SU-DHL-6 (cell line): ENCODE data around the gene SRPK2.

Experiments
- H2AFZ ChIP-seq: fragments of 200-600 bp; sonication (generic); 2 replicates; pipeline ENCODE4 v1.6.1; 2014; ENCODE audit warnings: low read depth, mild to moderate bottlenecking, moderate library complexity, mixed read lengths, antibody characterized with exemption, low read length; ENCODE audit not compliant: severe bottlenecking
- H3F3A ChIP-seq: fragments of 200-600 bp; shearing (Covaris generic); 2 replicates; pipeline ENCODE4 v1.6.0; 2016; ENCODE audit warnings: antibody characterized with exemption, mild to moderate bottlenecking; ENCODE audit not compliant: insufficient read depth
- H3K27ac ChIP-seq: fragments of 200-600 bp; sonication (generic); 2 replicates; pipeline ENCODE4 v1.5.1; 2016; ENCODE audit warnings: low read depth, mild to moderate bottlenecking, low read length, moderate library complexity, mixed read lengths
- H3K27me3 ChIP-seq: fragments of 200-600 bp; sonication (generic), shearing (Covaris generic); 2 replicates; pipeline ENCODE4 v1.6.0; 2014; ENCODE audit warnings: mild to moderate bottlenecking, low read length
- H3K36me3 ChIP-seq: fragments of 200-600 bp; sonication (generic); 2 replicates; pipeline ENCODE4 v1.6.1; 2014; ENCODE audit warnings: mild to moderate bottlenecking, low read length, mixed read lengths
- H3K4me2 ChIP-seq: fragments of 300-600, 200-600 bp; shearing (Covaris generic), sonication (generic); 2 replicates; pipeline ENCODE4 v1.6.0; 2014; ENCODE audit warnings: low read length, low read depth, mild to moderate bottlenecking; ENCODE audit not compliant: poor library complexity, severe bottlenecking
- H3K4me3 ChIP-seq: fragments of 200-600 bp; sonication (generic); 2 replicates; pipeline ENCODE4 v1.5.1; 2014; ENCODE audit warnings: antibody characterized with exemption, low read length, mild to moderate bottlenecking, mixed read lengths; ENCODE audit not compliant: insufficient read depth, poor library complexity, severe bottlenecking
- H3K79me2 ChIP-seq: fragments of 200-600 bp; sonication (generic); 2 replicates; pipeline ENCODE4 v1.6.1; 2014; ENCODE audit warnings: mild to moderate bottlenecking, low read length, moderate library complexity; ENCODE audit not compliant: insufficient read depth
- H3K9ac ChIP-seq: fragments of 200-600 bp; sonication (generic); 2 replicates; pipeline ENCODE4 v1.7.0; 2014; ENCODE audit warnings: mild to moderate bottlenecking, low read length
- H3K9me2 ChIP-seq: fragments of 200-600 bp; sonication (generic); replicated peaks from 2 replicates; pipeline ENCODE4 v1.6.1; 2014; ENCODE audit warnings: low read length; ENCODE audit not compliant: insufficient read depth
- H3K9me3 ChIP-seq: fragments of 200-600 bp; sonication (generic); 2 replicates; pipeline ENCODE4 v1.6.1; 2014; ENCODE audit warnings: low read length, mixed read lengths; ENCODE audit not compliant: insufficient read depth
- H4K20me1 ChIP-seq: fragments of 200-600 bp; sonication (generic); 2 replicates; pipeline ENCODE4 v1.6.1; 2014; ENCODE audit warnings: low read depth, mild to moderate bottlenecking, antibody characterized with exemption, low read length, moderate library complexity, mixed read lengths
- CTCF ChIP-seq: fragments of 200-600 bp; sonication (generic); IDR thresholded peaks from one replicate; pipeline ENCODE4 v1.5.1; 2017; ENCODE audit warnings: antibody characterized with exemption, mild to moderate bottlenecking, low read length, moderate library complexity; ENCODE audit not compliant: insufficient read depth, poor library complexity, severe bottlenecking
- EZH2phosphoT487 ChIP-seq: fragments of 200-600 bp; sonication (generic), shearing (Covaris generic); conservative IDR thresholded peaks from 2 replicates; pipeline ENCODE4 v1.6.1; 2018; ENCODE audit warnings: mild to moderate bottlenecking, antibody characterized with exemption, low read length, moderate library complexity, mixed read lengths

The SRPK2 gene

DNA sequence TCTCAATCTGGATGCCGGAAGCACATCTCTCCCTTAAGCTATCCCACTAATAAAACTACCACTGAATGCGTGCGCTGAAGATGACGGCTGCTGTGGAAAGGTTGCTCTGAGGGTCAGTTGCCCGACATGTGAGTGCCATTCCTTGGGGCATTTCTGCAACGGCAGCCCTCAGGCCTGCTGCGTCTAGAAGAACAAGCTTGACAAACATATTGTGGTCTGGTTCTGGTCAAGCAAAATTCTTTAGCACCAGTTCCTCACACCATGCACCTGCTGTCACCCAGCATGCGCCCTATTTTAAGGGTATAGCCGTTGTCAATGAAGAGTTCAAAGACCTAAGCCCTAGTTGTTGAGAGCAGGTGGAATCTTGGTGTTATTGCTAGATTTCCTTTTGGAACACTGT lies 184.2 kb downstream of the SRPK2 start:
- H3K36me3 ChIP-seq, result no peaks in the 10 kb centered on the region
- H3K79me2 ChIP-seq, result peaks cover 32% of the 10 kb centered on the region
- no peak overlapping the region for H3K4me3 ChIP-seq
- no peaks in the 10 kb centered on the region for H3F3A ChIP-seq
- no peaks in the 10 kb centered on the region for H3K27me3 ChIP-seq
- no peak overlapping the region for H3K9ac ChIP-seq
- no peaks in the 10 kb centered on the region for H3K9me3 ChIP-seq
- no peak overlapping the region for H3K27ac ChIP-seq
- TF ChIP-seq EZH2phosphoT487 (no peak), CTCF (no peak)
- no peak overlapping the region for H3K4me2 ChIP-seq
- no peak overlapping the region for H2AFZ ChIP-seq
- H4K20me1 ChIP-seq, result no peaks in the 10 kb centered on the region
- H3K9me2 ChIP-seq, result no peaks in the 10 kb centered on the region

GRCh38 chr7:105202616-105203015 lies 186.1 kb downstream of the SRPK2 start:
- Histone ChIP-seq H3K79me2 (peaks cover 14% of the 10 kb centered on the region), H3K27me3 (no peaks in the 10 kb centered on the region), H2AFZ (no peak overlapping the region), H3K4me3 (no peak overlapping the region), H3K9me3 (no peaks in the 10 kb centered on the region), H3K36me3 (no peaks in the 10 kb centered on the region), H4K20me1 (no peaks in the 10 kb centered on the region), H3K9me2 (no peaks in the 10 kb centered on the region), H3K9ac (no peak overlapping the region), H3K4me2 (no peak overlapping the region), H3F3A (no peaks in the 10 kb centered on the region), H3K27ac (no peak overlapping the region)
- TF ChIP-seq EZH2phosphoT487, result no peak
- TF ChIP-seq CTCF, result no peak

DNA sequence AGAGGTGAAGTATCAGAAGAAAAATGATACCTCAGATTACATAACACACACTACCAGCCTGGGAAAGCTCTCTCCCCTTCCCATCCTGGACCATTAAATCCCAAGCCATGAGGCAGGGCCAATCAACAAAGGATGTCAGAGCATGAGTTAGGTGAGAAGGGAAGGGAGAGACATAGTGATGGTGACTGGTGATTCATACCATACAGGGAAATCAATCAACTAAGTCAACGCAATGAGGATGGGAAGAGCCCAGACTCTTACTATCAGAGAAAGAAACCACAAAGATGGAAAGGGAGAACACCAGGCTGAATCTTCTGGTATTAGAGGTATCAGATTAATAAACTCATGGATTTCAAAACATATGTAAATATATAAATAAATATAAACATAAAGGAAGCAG lies 189.3 kb downstream of the SRPK2 start:
- H3K27ac ChIP-seq, result no peak overlapping the region
- H3K4me2 ChIP-seq, result no peak overlapping the region
- no peaks in the 10 kb centered on the region for H3K36me3 ChIP-seq

DNA sequence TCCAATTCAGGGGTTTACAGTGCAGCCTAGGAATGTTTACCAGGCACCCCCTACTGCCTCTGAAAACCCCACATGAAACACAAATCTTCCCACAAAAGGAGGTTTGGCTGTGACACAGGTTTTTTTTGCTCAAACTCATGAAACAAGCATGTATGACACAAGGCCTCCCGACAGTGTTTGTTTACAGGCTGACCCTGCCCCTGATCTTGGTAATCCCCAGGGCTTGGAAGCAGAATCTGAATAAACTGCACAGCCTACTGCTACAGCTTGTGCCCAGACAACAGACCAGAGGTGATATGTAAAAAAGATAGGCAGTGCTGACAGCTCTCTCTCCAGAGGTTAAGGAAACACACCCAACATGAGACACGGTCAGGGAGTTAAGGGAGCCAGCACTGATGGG lies 190.5 kb downstream of the SRPK2 start:
- H3K27me3 ChIP-seq, result no peaks in the 10 kb centered on the region
- no peaks in the 10 kb centered on the region for H3K9me3 ChIP-seq
- no peaks in the 10 kb centered on the region for H3F3A ChIP-seq
- no peak overlapping the region for H3K9ac ChIP-seq
- no peak overlapping the region for H2AFZ ChIP-seq
- no peak overlapping the region for H3K4me2 ChIP-seq
- no peaks in the 10 kb centered on the region for H4K20me1 ChIP-seq
- H3K9me2 ChIP-seq, result no peaks in the 10 kb centered on the region
- H3K27ac ChIP-seq, result no peak overlapping the region
- H3K4me3 ChIP-seq, result no peak overlapping the region
- H3K79me2 ChIP-seq, result no peaks in the 10 kb centered on the region
- TF ChIP-seq EZH2phosphoT487, result no peak
- no peak for TF ChIP-seq CTCF
- H3K36me3 ChIP-seq, result no peaks in the 10 kb centered on the region

More for the DNA sequence above, 189.3 kb downstream of the SRPK2 start:
- no peak overlapping the region for H3K9ac ChIP-seq
- H3K9me2 ChIP-seq, result no peaks in the 10 kb centered on the region
- TF ChIP-seq EZH2phosphoT487, result no peak
- no peaks in the 10 kb centered on the region for H3F3A ChIP-seq
- H3K9me3 ChIP-seq, result no peaks in the 10 kb centered on the region
- H4K20me1 ChIP-seq, result no peaks in the 10 kb centered on the region
- H3K79me2 ChIP-seq, result no peaks in the 10 kb centered on the region
- H3K27me3 ChIP-seq, result no peaks in the 10 kb centered on the region
- H3K4me3 ChIP-seq, result no peak overlapping the region
- no peak overlapping the region for H2AFZ ChIP-seq
